Peyer's patch (tissue), 4 donors: ENCODE measurements around the gene LAPTM5.

ENCODE experiments used
- CTCF ChIP-seq, 6 experiments: fragments of 450-650 bp in 4 of 6; fragments of 200-600 bp in 2 of 6; sonication (generic) in 1 of 6; IDR thresholded peaks; one replicate each; pipeline ENCODE4 v1.5.1; 2017 to 2019; ENCODE audit warnings: antibody characterized with exemption in 6 of 6, mild to moderate bottlenecking in 3 of 6, moderate library complexity in 1 of 6
- POLR2A ChIP-seq, 2 donors: fragments of 450-650 bp; IDR thresholded peaks; one replicate each; pipeline ENCODE4 v1.5.1; 2017; ENCODE audit warnings: antibody characterized with exemption in 2 of 2, mild to moderate bottlenecking in 2 of 2, moderate library complexity in 2 of 2

DNA sequence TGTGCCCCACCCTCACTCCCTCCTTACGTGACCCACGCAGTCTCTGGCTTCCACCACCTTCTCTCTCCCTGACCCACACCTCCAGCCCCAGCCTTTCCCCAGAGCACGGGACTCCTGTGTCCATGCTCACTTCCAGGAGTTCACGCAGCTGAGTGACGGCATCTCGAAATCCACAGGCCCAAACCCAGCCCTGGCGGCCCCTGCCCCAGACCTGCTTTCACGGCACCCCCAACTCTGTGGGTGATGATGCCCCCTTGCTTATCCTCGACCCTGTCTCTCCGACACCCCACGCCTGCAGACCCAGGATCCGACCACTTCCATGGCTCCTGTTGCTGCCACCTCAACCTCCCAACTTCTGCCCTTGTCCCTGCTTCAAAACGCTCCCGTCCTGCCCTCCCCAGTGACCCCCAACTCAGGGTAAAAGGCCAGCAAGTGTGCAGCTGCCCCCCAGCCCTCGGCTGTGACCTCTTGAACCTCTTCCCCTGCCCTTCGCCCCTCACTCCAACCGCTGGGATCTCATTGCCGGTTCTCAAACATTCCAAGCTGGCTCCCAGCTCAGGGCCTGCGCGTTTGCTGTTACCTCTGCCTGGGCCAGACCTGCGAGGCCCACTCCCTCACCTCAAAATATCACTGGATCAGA lies 30.4 kb upstream of the LAPTM5 start:
- no peak for TF ChIP-seq CTCF (IDR thresholded peaks at IDR 0.05)
- no peak for TF ChIP-seq POLR2A (IDR thresholded peaks at IDR 0.05)
